Right forelimb (tissue), 1 donor: ENCODE measurements around the gene SEL1L3.

Experiments
- DNase-seq: peaks from one replicate; pipeline ENCODE4 v3.0.0-alpha.2; 2018

The SEL1L3 gene

GRCh38 chr4:25727711-25728493 lies 134.9 kb downstream of the SEL1L3 start:
- DNase-seq = no peak

- no peak for DNase-seq
These were observed 136.9 kb downstream of the SEL1L3 start for GRCh38 chr4:25725870-25726269.

- DNase-seq = no peak
These were observed 139.4 kb downstream of the SEL1L3 start for GRCh38 chr4:25723409-25723808.

- DNase-seq = no peak
These were observed 139.8 kb downstream of the SEL1L3 start for GRCh38 chr4:25722964-25723363.

GRCh38 chr4:25713812-25714211 lies 149.0 kb downstream of the SEL1L3 start:
- DNase-seq = no peak

GRCh38 chr4:25712611-25713010 lies 150.2 kb downstream of the SEL1L3 start:
- no peak for DNase-seq

- no peak for DNase-seq
These were observed 152.2 kb downstream of the SEL1L3 start for GRCh38 chr4:25710637-25711036.

- DNase-seq = no peak
These were observed 158.3 kb downstream of the SEL1L3 start for GRCh38 chr4:25704516-25704915.

GRCh38 chr4:25703731-25704388 lies 158.9 kb downstream of the SEL1L3 start:
- no peak for DNase-seq

- DNase-seq = peak; percentile 45
These were observed 159.9 kb downstream of the SEL1L3 start for GRCh38 chr4:25702848-25703247.

GRCh38 chr4:25700661-25701060 lies 162.1 kb downstream of the SEL1L3 start:
- DNase-seq = no peak

- no peak for DNase-seq
These were observed 165.3 kb downstream of the SEL1L3 start for GRCh38 chr4:25697516-25697915.
